ENCODE data around the gene KCNH1. TPM values are rescaled to one million over a fixed set of nuclear protein-coding genes. Genes with fewer than 3 reads are reported as not detected.

Gene KCNH1
- total and polyA plus RNA-seq, 4 donors: not detected

DNA sequence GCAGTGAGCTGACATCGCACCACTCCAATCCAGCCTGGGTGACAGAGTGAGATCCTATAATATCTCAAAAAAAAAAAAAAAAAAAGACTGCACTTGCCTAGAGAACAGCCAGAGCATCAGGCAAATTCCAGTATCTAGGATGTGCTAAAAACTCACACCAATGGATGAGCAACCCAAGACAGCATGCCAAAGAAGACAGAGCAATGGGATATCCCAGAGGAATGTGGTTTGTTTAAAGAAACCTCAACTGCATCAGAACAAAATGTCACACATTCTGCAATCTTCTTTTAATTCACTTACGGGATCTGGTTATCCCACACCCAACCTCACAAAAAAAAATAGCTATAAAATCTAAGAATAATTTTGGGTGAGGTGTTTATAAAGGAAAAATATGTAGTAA lies 7.3 kb downstream of the KCNH1 start:
- no peak for TF ChIP-seq SP1 (IDR thresholded peaks at IDR 0.05)
- no peak for TF ChIP-seq EGR1 (IDR thresholded peaks at IDR 0.05; ENCODE audit: low read depth in 2 of 2)
- no peak for TF ChIP-seq HNF4A (conservative IDR thresholded peaks at IDR 0.05)
- no peak for TF ChIP-seq GABPA (IDR thresholded peaks at IDR 0.05 in 1 of 2, conservative IDR thresholded peaks at IDR 0.05 in 1 of 2)
- TF ChIP-seq FOXA1 (IDR thresholded peaks at IDR 0.05): no peak
- no peak overlapping the region for H3K27ac ChIP-seq (ENCODE audit: low read depth in 1 of 2, low read length in 2 of 2)
- H3K36me3 ChIP-seq (ENCODE audit: control insufficient read depth in 4 of 4, insufficient read depth in 3 of 4, low read depth in 1 of 4, low read length in 3 of 4): no peaks in the 10 kb centered on the region
- no peaks in the 10 kb centered on the region for H3K4me1 ChIP-seq (ENCODE audit: control insufficient read depth in 4 of 4, insufficient read depth in 4 of 4, low read length in 3 of 4)
- H3K9me3 ChIP-seq (ENCODE audit: control insufficient read depth in 4 of 4, low read length in 3 of 4): peaks cover 0 to 3% (median 0%) of the 10 kb centered on the region in 4 donors
- WGBS: 87% methylated on average over 2 of the region's 2 CpGs
- DNase-seq (ENCODE audit: low spot score): no peak
- H3K27me3 ChIP-seq (ENCODE audit: control insufficient read depth in 4 of 4, insufficient read depth in 4 of 4, low read length in 3 of 4): peaks cover 0 to 7% (median 0%) of the 10 kb centered on the region in 4 donors
- H3K4me3 ChIP-seq (ENCODE audit: low read depth in 1 of 3, low read length in 3 of 3): no peak overlapping the region
- H3K9ac ChIP-seq (ENCODE audit: low read depth in 1 of 2, low read length in 2 of 2): no peak overlapping the region

DNA sequence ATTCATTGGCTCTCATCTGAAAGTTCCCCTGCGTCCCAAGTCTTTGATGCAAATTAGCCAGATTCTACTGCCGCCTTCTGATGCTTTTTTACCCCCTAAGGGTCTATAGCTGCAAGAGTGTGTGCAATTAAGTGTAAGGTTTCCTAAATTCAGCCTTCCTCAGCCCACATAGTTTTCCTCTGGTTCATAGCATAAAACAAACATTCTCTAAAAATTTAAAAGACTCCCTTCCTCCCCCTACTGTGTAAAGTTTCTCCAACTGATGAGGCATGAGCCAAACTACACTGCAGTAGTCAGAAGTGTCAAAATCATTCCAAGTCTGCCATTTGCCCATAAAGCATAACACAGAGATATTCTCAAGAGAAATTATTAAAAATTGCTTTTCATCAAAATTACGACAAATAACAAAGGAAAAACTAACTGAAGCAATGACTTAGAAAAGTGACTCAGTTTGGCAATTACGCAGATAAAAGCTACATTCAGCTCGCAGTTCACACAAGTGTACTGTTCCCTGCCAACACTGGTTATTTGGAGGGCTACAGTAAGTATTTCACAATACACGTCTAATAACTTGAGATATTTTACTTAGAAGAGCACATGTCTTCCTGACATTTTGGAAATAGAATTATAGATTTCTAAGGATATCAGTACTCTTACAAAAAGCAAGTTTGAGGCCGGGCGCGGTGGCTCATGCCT lies 15.4 kb downstream of the KCNH1 start:
- Histone ChIP-seq H3K4me3 (ENCODE audit: low read depth in 1 of 3, low read length in 3 of 3) (no peak overlapping the region), H3K4me1 (ENCODE audit: control insufficient read depth in 4 of 4, insufficient read depth in 4 of 4, low read length in 3 of 4) (no peaks in the 10 kb centered on the region), H3K27ac (ENCODE audit: low read depth in 1 of 2, low read length in 2 of 2) (no peak overlapping the region), H3K9me3 (ENCODE audit: control insufficient read depth in 4 of 4, low read length in 3 of 4) (no peaks in the 10 kb centered on the region), H3K36me3 (ENCODE audit: control insufficient read depth in 4 of 4, insufficient read depth in 3 of 4, low read depth in 1 of 4, low read length in 3 of 4) (no peaks in the 10 kb centered on the region), H3K9ac (ENCODE audit: low read depth in 1 of 2, low read length in 2 of 2) (no peak overlapping the region), H3K27me3 (ENCODE audit: control insufficient read depth in 4 of 4, insufficient read depth in 4 of 4, low read length in 3 of 4) (no peaks in the 10 kb centered on the region)
- DNase-seq (ENCODE audit: low spot score): no peak
- no peak for TF ChIP-seq HNF4A (conservative IDR thresholded peaks at IDR 0.05)
- TF ChIP-seq SP1 (IDR thresholded peaks at IDR 0.05): no peak
- TF ChIP-seq, protein P1, sequence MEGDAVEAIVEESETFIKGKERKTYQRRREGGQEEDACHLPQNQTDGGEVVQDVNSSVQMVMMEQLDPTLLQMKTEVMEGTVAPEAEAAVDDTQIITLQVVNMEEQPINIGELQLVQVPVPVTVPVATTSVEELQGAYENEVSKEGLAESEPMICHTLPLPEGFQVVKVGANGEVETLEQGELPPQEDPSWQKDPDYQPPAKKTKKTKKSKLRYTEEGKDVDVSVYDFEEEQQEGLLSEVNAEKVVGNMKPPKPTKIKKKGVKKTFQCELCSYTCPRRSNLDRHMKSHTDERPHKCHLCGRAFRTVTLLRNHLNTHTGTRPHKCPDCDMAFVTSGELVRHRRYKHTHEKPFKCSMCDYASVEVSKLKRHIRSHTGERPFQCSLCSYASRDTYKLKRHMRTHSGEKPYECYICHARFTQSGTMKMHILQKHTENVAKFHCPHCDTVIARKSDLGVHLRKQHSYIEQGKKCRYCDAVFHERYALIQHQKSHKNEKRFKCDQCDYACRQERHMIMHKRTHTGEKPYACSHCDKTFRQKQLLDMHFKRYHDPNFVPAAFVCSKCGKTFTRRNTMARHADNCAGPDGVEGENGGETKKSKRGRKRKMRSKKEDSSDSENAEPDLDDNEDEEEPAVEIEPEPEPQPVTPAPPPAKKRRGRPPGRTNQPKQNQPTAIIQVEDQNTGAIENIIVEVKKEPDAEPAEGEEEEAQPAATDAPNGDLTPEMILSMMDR (IDR thresholded peaks at IDR 0.05; ENCODE audit: low read depth, low read length, missing input control): no peak
- no peak for TF ChIP-seq RAD21 (IDR thresholded peaks at IDR 0.05)
- TF ChIP-seq JUND (IDR thresholded peaks at IDR 0.05): no peak
- TF ChIP-seq, protein P2, sequence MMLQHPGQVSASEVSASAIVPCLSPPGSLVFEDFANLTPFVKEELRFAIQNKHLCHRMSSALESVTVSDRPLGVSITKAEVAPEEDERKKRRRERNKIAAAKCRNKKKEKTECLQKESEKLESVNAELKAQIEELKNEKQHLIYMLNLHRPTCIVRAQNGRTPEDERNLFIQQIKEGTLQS (IDR thresholded peaks at IDR 0.05): no peak
- no peak for TF ChIP-seq FOXA1 (IDR thresholded peaks at IDR 0.05)
- no peak for TF ChIP-seq GABPA (IDR thresholded peaks at IDR 0.05 in 1 of 2, conservative IDR thresholded peaks at IDR 0.05 in 1 of 2)
- TF ChIP-seq HNF4G (IDR thresholded peaks at IDR 0.05): no peak
- no peak for TF ChIP-seq RXRA (IDR thresholded peaks at IDR 0.05)
- TF ChIP-seq NR2F2 (IDR thresholded peaks at IDR 0.05): no peak
- TF ChIP-seq, protein P3, sequence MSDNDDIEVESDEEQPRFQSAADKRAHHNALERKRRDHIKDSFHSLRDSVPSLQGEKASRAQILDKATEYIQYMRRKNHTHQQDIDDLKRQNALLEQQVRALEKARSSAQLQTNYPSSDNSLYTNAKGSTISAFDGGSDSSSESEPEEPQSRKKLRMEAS (IDR thresholded peaks at IDR 0.05): no peak
- WGBS: 79% methylated on average over 9 of the region's 9 CpGs

DNA sequence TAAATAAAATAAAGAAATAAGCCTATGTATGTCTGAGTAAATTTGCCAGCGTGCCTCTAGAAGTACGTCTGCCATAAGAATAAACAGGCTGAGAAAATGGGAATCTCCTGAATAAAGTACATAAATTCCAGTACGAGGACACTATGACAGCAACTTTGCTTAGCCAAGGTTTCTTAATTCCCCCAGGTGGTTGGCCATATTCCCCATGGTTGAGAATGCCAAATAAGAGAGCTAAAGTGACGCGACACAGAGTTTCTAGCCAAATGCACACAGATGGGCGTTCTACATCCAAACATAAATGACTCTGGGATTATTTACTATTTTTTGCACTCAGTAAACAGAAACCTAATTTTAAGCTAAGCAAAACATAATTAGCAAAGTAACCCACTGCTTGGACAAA lies 19.5 kb downstream of the KCNH1 start:
- no peak for TF ChIP-seq RXRA (IDR thresholded peaks at IDR 0.05)
- TF ChIP-seq FOXA2 (IDR thresholded peaks at IDR 0.05): no peak
- no peak for TF ChIP-seq TAF1 (conservative IDR thresholded peaks at IDR 0.05)
- TF ChIP-seq, protein P2 (IDR thresholded peaks at IDR 0.05): no peak
- TF ChIP-seq SP1 (IDR thresholded peaks at IDR 0.05): no peak
- TF ChIP-seq NR2F2 (IDR thresholded peaks at IDR 0.05): no peak
- no peak for TF ChIP-seq YY1 (IDR thresholded peaks at IDR 0.05)
- no peak for TF ChIP-seq HNF4G (IDR thresholded peaks at IDR 0.05)
- 78% methylated on average over 6 of the region's 6 CpGs for WGBS
- Histone ChIP-seq H3K27me3 (ENCODE audit: control insufficient read depth in 4 of 4, insufficient read depth in 4 of 4, low read length in 3 of 4) (no peaks in the 10 kb centered on the region), H3K27ac (ENCODE audit: low read depth in 1 of 2, low read length in 2 of 2) (no peak overlapping the region), H3K9me3 (ENCODE audit: control insufficient read depth in 4 of 4, low read length in 3 of 4) (no peaks in the 10 kb centered on the region), H3K4me1 (ENCODE audit: control insufficient read depth in 4 of 4, insufficient read depth in 4 of 4, low read length in 3 of 4) (no peaks in the 10 kb centered on the region), H3K36me3 (ENCODE audit: control insufficient read depth in 4 of 4, insufficient read depth in 3 of 4, low read depth in 1 of 4, low read length in 3 of 4) (no peaks in the 10 kb centered on the region), H3K9ac (ENCODE audit: low read depth in 1 of 2, low read length in 2 of 2) (no peak overlapping the region), H3K4me3 (ENCODE audit: low read depth in 1 of 3, low read length in 3 of 3) (no peak overlapping the region)
- DNase-seq (ENCODE audit: low spot score): no peak
